ENCODE measurements around the gene HIVEP3.

- TF ChIP-seq CTCF (IDR thresholded peaks at IDR 0.05; ENCODE audit: insufficient read depth, low read depth, low read length) (no peak), EZH2 (IDR thresholded peaks at IDR 0.05; ENCODE audit: insufficient read depth, low read length) (no peak)
These were observed 393.7 kb downstream of the HIVEP3 start for GRCh38 chr1:41524676-41525675.

Data from astrocyte (in vitro differentiated cells and primary cell).